CD4-positive, alpha-beta T cell (primary cell): ENCODE measurements around the gene ARHGEF19. TPM values are rescaled to one million over a fixed set of nuclear protein-coding genes. Genes with fewer than 3 reads are reported as not detected.

Experiments
- ATAC-seq: fragments of 200-7000 bp; cut with Tn5 transposase; one replicate; pipeline ENCODE4 v1.10.0; 2022; ENCODE audit warnings: mild to moderate bottlenecking; ENCODE audit not compliant: poor library complexity
- CTCF ChIA-PET: fragments of 350-600 bp; sonication (Branson Sonifier 250); formaldehyde crosslinking; loops from one replicate; lab custom pipeline; 2021; ENCODE audit warnings: antibody characterized with exemption, inconsistent platforms; lab: Charles Lee
- POLR2A ChIA-PET: fragments of 350-600 bp; sonication (Branson Sonifier 250); formaldehyde crosslinking; loops from one replicate; lab custom pipeline; 2021; ENCODE audit warnings: antibody characterized with exemption, inconsistent platforms; lab: Charles Lee
- DNase-seq, 14 experiments: peaks; one replicate each; pipeline ENCODE4 v3.0.0-alpha.2; 2013 to 2020; ENCODE audit warnings: mixed read lengths in 2 of 14
- H3K27ac ChIP-seq, 2 donors: one replicate each; pipeline versions ENCODE4 v1.5.1 to v1.7.0; 2013; ENCODE audit warnings: low read length in 2 of 2, low read depth in 1 of 2, mild to moderate bottlenecking in 1 of 2
- H3K27me3 ChIP-seq, 2 experiments: 1 replicate in 1 of 2; 2 replicates in 1 of 2; pipeline versions ENCODE4 v1.6.1 to v1.7.0; 2013; ENCODE audit warnings: low read length in 2 of 2, control low read depth in 1 of 2, mild to moderate bottlenecking in 1 of 2, moderate library complexity in 1 of 2; ENCODE audit not compliant: insufficient read depth in 2 of 2, control insufficient read depth in 1 of 2
- H3K36me3 ChIP-seq: one replicate; pipeline ENCODE4 v1.6.1; 2013; ENCODE audit warnings: low read length, control low read depth; ENCODE audit not compliant: insufficient read depth
- H3K4me1 ChIP-seq: one replicate; pipeline ENCODE4 v1.6.1; 2013; ENCODE audit warnings: low read length, control low read depth; ENCODE audit not compliant: insufficient read depth
- H3K4me3 ChIP-seq: one replicate; pipeline ENCODE4 v1.5.1; 2013; ENCODE audit warnings: mild to moderate bottlenecking, low read length, moderate library complexity
- H3K9me3 ChIP-seq, 2 experiments: 1 replicate in 1 of 2; 2 replicates in 1 of 2; pipeline versions ENCODE4 v1.6.1 to v1.7.0; 2013; ENCODE audit warnings: low read length in 2 of 2, mild to moderate bottlenecking in 2 of 2, control low read depth in 1 of 2, moderate library complexity in 1 of 2; ENCODE audit not compliant: control insufficient read depth in 1 of 2, insufficient read depth in 1 of 2
- H3K27ac Mint-ChIP-seq: one replicate; pipeline ENCODE4 v1.8.0; 2020; ENCODE audit warnings: mixed read lengths
- H3K27me3 Mint-ChIP-seq: one replicate; pipeline ENCODE4 v1.8.0; 2021; ENCODE audit warnings: mixed read lengths
- H3K36me3 Mint-ChIP-seq: one replicate; pipeline ENCODE4 v1.8.0; 2021; ENCODE audit warnings: low read depth, mixed read lengths
- H3K4me1 Mint-ChIP-seq: one replicate; pipeline ENCODE4 v1.8.0; 2021; ENCODE audit warnings: low read depth, mixed read lengths
- H3K4me3 Mint-ChIP-seq: one replicate; pipeline ENCODE4 v1.8.0; 2020; ENCODE audit warnings: mild to moderate bottlenecking, mixed read lengths
- H3K9me3 Mint-ChIP-seq: one replicate; pipeline ENCODE4 v1.8.0; 2020; ENCODE audit warnings: mixed read lengths
- intact Hi-C, 2 experiments: fragments of 100-400 bp; cut with DNase I in 1 of 2; cut with micrococcal nuclease in 1 of 2; formaldehyde crosslinking; loops; one replicate each; pipeline versions ENCODE4 v1.15.1 to v1.9.0; 2023 to 2025; cut with DNase I, micrococcal nuclease
- total RNA-seq, 174 experiments: library from RNA in 2 of 174; stranded (reverse) in 2 of 174; gene quantifications; one replicate each; pipeline ENCODE4 v1.2.3 and lab custom pipeline; 2021 to 2026
- TF ChIP-seq, protein P1 (sequence below): fragments of 200-600 bp; IDR thresholded peaks from one replicate; pipeline ENCODE4 v1.8.0; 2022; ENCODE audit warnings: antibody characterized with exemption, mild to moderate bottlenecking

The ARHGEF19 gene
- total RNA-seq, 2 experiments from 2014 or later: 3.8 to 5.8 TPM

DNA sequence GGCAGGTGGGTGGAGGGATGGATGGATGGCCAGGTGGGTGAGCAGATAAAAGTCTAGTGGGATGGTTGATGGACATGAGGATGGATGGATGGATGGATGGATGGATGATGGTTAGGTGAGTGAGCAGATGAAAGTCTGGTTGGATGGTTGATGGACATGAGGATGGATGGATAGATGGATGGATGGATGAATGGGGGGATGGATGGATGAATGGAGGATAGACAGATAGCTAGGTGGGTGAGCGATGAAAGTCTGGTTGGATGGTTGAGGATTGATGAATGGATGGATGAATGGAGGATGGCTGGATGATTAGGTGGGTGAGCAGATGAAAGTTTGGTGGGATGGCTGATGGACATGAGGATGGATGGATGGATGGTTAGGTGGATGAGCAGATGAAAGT, 9.0 kb upstream of the ARHGEF19 start:
- ATAC-seq (no peak), DNase-seq (no peak)
- POLR2A ChIA-PET: interaction anchor here (0.7 kb wide), 1 partner anchor 418 kb away, joined by 3 read pairs; no protein-coding TSS in a partner anchor
- TF ChIP-seq, protein P1, sequence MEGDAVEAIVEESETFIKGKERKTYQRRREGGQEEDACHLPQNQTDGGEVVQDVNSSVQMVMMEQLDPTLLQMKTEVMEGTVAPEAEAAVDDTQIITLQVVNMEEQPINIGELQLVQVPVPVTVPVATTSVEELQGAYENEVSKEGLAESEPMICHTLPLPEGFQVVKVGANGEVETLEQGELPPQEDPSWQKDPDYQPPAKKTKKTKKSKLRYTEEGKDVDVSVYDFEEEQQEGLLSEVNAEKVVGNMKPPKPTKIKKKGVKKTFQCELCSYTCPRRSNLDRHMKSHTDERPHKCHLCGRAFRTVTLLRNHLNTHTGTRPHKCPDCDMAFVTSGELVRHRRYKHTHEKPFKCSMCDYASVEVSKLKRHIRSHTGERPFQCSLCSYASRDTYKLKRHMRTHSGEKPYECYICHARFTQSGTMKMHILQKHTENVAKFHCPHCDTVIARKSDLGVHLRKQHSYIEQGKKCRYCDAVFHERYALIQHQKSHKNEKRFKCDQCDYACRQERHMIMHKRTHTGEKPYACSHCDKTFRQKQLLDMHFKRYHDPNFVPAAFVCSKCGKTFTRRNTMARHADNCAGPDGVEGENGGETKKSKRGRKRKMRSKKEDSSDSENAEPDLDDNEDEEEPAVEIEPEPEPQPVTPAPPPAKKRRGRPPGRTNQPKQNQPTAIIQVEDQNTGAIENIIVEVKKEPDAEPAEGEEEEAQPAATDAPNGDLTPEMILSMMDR: no peak
- peaks cover 19% of the 10 kb centered on the region for H3K4me1 Mint-ChIP-seq
- no peaks in the 10 kb centered on the region for H3K9me3 Mint-ChIP-seq
- no peak overlapping the region for H3K4me3 Mint-ChIP-seq
- H3K27me3 Mint-ChIP-seq: peaks cover 19% of the 10 kb centered on the region
- H3K36me3 ChIP-seq: no peaks in the 10 kb centered on the region
- H3K36me3 Mint-ChIP-seq: no peaks in the 10 kb centered on the region
- no peak overlapping the region for H3K27ac ChIP-seq
- H3K27ac Mint-ChIP-seq: no peak overlapping the region
- no peak overlapping the region for H3K4me3 ChIP-seq
- peaks cover 9 to 12% of the 10 kb centered on the region in 2 experiments for H3K27me3 ChIP-seq
- H3K9me3 ChIP-seq: peaks cover 3 to 8% of the 10 kb centered on the region in 2 experiments
- CTCF ChIA-PET: no interaction called here
- intact Hi-C loops: no loop called here
- peaks cover 18% of the 10 kb centered on the region for H3K4me1 ChIP-seq

DNA sequence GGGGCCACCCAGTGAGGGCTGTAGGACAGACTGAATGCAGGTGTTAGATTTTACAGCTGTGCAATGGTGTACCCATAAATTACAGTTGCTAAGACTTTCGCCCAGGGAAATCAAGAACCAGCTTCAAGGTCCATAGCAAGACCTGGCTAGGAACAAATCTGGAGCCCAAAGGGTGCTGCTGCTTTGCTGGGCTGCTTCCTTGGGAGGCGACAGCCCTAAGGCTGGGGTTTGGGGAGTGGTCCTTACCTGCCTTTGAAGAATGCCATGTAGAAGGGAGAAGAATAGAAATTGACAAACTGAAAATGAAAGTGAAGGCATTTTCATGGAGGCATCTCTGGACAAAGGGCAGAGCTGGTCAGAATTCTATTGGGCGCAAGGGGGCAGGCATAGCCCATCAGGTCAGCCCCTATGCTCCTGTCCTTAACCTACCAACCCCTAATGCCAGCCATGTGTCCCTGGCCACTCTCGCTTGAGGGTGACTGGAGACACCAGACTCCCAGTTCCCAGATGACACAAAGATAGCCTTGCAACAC, 7.6 kb upstream of the ARHGEF19 start:
- Histone ChIP-seq H3K27ac (no peak overlapping the region), H3K9me3 (no peaks in the 10 kb centered on the region), H3K27me3 (peaks cover 0 to 2% of the 10 kb centered on the region in 2 experiments), H3K4me1 (peaks cover 28% of the 10 kb centered on the region), H3K4me3 (no peak overlapping the region), H3K36me3 (no peaks in the 10 kb centered on the region)
- CTCF ChIA-PET: no interaction called here
- H3K4me3 Mint-ChIP-seq: no peak overlapping the region
- H3K27me3 Mint-ChIP-seq: peaks cover 11% of the 10 kb centered on the region
- POLR2A ChIA-PET: interaction anchor here (1.2 kb wide), 1 partner anchor 13 kb away, joined by 3 read pairs; no protein-coding TSS in a partner anchor
- H3K4me1 Mint-ChIP-seq: peaks cover 29% of the 10 kb centered on the region
- no peaks in the 10 kb centered on the region for H3K9me3 Mint-ChIP-seq
- intact Hi-C loops: loop anchor here in 1 of 2 experiments (5.0 to 10.0 kb wide), 2 partner anchors 132 to 605 kb away; partner anchors contain the start of genes DDI2 and FBXO42
- no peak overlapping the region for H3K27ac Mint-ChIP-seq
- TF ChIP-seq, protein P1: no peak
- no peak for DNase-seq
- H3K36me3 Mint-ChIP-seq: no peaks in the 10 kb centered on the region
- no peak for ATAC-seq

DNA sequence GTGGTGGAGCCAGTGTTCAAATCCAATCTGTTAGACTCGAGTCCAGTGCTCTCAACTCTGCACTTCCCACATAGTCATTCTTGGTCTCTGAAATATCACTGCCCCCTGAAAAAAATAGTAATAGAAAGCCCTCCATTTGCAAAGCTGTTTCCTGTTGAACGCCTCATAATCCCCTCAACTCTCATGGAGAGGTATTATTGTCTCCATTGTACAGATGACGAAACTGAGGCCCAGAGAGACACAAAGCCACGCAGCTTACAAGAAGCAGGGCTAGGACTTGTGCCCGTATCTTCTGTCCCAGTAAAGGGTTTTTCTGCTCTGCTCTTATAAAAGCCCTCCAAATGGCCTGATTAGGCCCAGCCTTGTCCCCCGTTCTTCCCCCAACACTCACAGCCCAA, 6.2 kb upstream of the ARHGEF19 start:
- peaks cover 28% of the 10 kb centered on the region for H3K4me1 ChIP-seq
- H3K27ac ChIP-seq: no peak overlapping the region
- no peak for DNase-seq
- no peaks in the 10 kb centered on the region for H3K36me3 ChIP-seq
- no peak overlapping the region for H3K27ac Mint-ChIP-seq
- intact Hi-C loops: loop anchor here in 1 of 2 experiments (5.0 to 10.0 kb wide), 2 partner anchors 134 to 604 kb away; partner anchors contain the start of genes DDI2 and FBXO42
- no peak for ATAC-seq
- ChIA-PET CTCF (no interaction called here), POLR2A (interaction anchor here (1.2 to 3.2 kb wide), 2 partner anchors 12 to 18 kb away, joined by 3 to 34 read pairs; partner anchors contain the start of gene CPLANE2)
- TF ChIP-seq, protein P1: no peak
- H3K4me1 Mint-ChIP-seq: peaks cover 29% of the 10 kb centered on the region
- H3K9me3 ChIP-seq: no peaks in the 10 kb centered on the region
- no peak overlapping the region for H3K4me3 ChIP-seq
- peaks cover under 1% of the 10 kb centered on the region for H3K27me3 Mint-ChIP-seq
- peaks cover 0 to 2% of the 10 kb centered on the region in 2 experiments for H3K27me3 ChIP-seq
- no peaks in the 10 kb centered on the region for H3K9me3 Mint-ChIP-seq
- H3K4me3 Mint-ChIP-seq: peak overlapping the region; percentile 74
- H3K36me3 Mint-ChIP-seq: no peaks in the 10 kb centered on the region
